Measurements from ENCODE around the gene PDX1.
"Not testable (repeated sequence)": the region's sequence is repeated elsewhere in the genome, so short reads cannot be mapped to it uniquely, and the experiment has no call there.

PDX1 gene

GRCh38 chr13:27956576-27957300, 36.9 kb downstream of the PDX1 start:
- DNase-seq (ENCODE audit: low read depth): no peak

GRCh38 chr13:27959976-27960361, 40.2 kb downstream of the PDX1 start:
- DNase-seq (ENCODE audit: low read depth): no peak

GRCh38 chr13:27960362-27961226, 40.8 kb downstream of the PDX1 start:
- no peak for DNase-seq (ENCODE audit: low read depth)

GRCh38 chr13:27961227-27962085, 41.7 kb downstream of the PDX1 start:
- no peak for DNase-seq (ENCODE audit: low read depth)

- DNase-seq (ENCODE audit: low read depth): no peak
Observed at GRCh38 chr13:27962128-27962841, 42.5 kb downstream of the PDX1 start.

GRCh38 chr13:27962982-27963381, 43.2 kb downstream of the PDX1 start:
- DNase-seq (ENCODE audit: low read depth): no peak

GRCh38 chr13:27963491-27963890, 43.7 kb downstream of the PDX1 start:
- no peak for DNase-seq (ENCODE audit: low read depth)

GRCh38 chr13:27964206-27964605, 44.4 kb downstream of the PDX1 start:
- DNase-seq (ENCODE audit: low read depth): not testable (repeated sequence)

- DNase-seq (ENCODE audit: low read depth): no peak
Observed at GRCh38 chr13:27964741-27965323, 45.0 kb downstream of the PDX1 start.

- DNase-seq (ENCODE audit: low read depth): no peak
Observed at GRCh38 chr13:27965343-27965739, 45.5 kb downstream of the PDX1 start.

GRCh38 chr13:27965740-27966640, 46.2 kb downstream of the PDX1 start:
- DNase-seq (ENCODE audit: low read depth): no peak

GRCh38 chr13:27966641-27967202, 46.9 kb downstream of the PDX1 start:
- no peak for DNase-seq (ENCODE audit: low read depth)

- no peak for DNase-seq (ENCODE audit: low read depth)
Observed at GRCh38 chr13:27967203-27967735, 47.5 kb downstream of the PDX1 start.

GRCh38 chr13:27967736-27968315, 48.0 kb downstream of the PDX1 start:
- peak; percentile 26 for DNase-seq (ENCODE audit: low read depth)

- no peak for DNase-seq (ENCODE audit: low read depth)
Observed at GRCh38 chr13:27968316-27969081, 48.7 kb downstream of the PDX1 start.

- DNase-seq (ENCODE audit: low read depth): no peak
Observed at GRCh38 chr13:27969082-27969865, 49.5 kb downstream of the PDX1 start, which contains the start of gene CDX2. Gene CDX2, minus strand, starts transcription at chr13:27969315. Its CDS starts 309 bp downstream, at chr13:27969006.

- no peak for DNase-seq (ENCODE audit: low read depth)
Observed at GRCh38 chr13:27969866-27970229, 50.0 kb downstream of the PDX1 start.
